ENCODE results near the gene NMUR1.

The NMUR1 gene

DNA sequence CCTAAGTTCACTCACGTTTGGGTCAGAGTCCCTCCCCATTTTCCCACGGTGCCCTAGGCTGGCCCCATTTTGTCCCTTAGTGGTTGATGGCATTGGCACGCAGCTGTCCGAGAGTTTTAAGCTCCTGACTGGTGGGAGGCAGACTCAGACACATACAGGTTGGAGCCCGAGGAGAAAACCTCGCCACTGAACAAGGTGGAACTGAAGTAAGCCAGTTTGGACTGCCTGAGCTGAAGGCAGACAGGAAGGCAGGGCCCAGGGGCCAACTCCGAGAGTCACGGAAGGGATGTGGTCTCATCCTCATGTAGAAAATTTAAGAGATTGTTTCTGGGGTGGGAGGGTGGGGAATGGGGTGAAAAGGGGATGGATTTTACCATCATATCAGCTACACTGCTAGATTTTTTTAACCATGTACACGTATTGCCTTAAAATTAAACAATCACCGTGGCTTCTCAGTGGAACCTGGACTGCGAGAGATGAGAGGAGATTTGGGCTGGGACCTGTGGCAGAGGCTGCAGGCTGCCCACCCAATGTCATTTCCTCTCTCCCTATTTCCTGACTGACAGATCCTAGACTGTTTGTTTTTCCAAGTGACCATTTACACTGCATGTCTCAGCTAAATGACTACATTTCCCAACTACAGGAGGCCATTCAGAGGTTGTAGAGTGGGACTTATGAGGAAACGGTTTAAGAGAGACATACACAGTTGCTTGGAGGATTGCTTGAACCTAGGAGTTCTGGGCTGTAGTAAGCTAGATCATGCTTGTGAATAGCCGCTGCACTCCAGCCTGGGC, 19.4 kb upstream of the NMUR1 start:
- Histone ChIP-seq H3K27ac (ENCODE audit: low read length) (no peak overlapping the region), H3K79me2 (ENCODE audit: low read length) (no peaks in the 10 kb centered on the region), H3K36me3 (replicated peaks; ENCODE audit: insufficient read depth, low read length) (no peaks in the 10 kb centered on the region), H3K4me2 (ENCODE audit: low read depth, low read length) (no peak overlapping the region), H3K27me3 (replicated peaks; ENCODE audit: insufficient read depth, low read length) (peaks cover 3% of the 10 kb centered on the region; the same call in 1 of the 2 replicates), H2AFZ (ENCODE audit: low read length) (no peak overlapping the region), H4K20me1 (ENCODE audit: insufficient read depth, low read length) (no peaks in the 10 kb centered on the region), H3K9ac (ENCODE audit: low read length) (no peak overlapping the region), H3F3A (ENCODE audit: insufficient read depth, low read length) (peaks cover 4% of the 10 kb centered on the region; the same call in 1 of the 2 replicates), H3K4me3 (ENCODE audit: low read length) (no peak overlapping the region), H3K9me3 (replicated peaks; ENCODE audit: insufficient read depth, low read length) (no peaks in the 10 kb centered on the region), H3K9me2 (replicated peaks; ENCODE audit: insufficient read depth, low read length) (no peaks in the 10 kb centered on the region), H3K4me1 (ENCODE audit: low read length) (peaks cover 14% of the 10 kb centered on the region)
- no peak for DNase-seq
- no peak for TF ChIP-seq EZH2 (optimal IDR thresholded peaks at IDR 0.05; ENCODE audit: low read depth, low read length)
- TF ChIP-seq, protein P1, sequence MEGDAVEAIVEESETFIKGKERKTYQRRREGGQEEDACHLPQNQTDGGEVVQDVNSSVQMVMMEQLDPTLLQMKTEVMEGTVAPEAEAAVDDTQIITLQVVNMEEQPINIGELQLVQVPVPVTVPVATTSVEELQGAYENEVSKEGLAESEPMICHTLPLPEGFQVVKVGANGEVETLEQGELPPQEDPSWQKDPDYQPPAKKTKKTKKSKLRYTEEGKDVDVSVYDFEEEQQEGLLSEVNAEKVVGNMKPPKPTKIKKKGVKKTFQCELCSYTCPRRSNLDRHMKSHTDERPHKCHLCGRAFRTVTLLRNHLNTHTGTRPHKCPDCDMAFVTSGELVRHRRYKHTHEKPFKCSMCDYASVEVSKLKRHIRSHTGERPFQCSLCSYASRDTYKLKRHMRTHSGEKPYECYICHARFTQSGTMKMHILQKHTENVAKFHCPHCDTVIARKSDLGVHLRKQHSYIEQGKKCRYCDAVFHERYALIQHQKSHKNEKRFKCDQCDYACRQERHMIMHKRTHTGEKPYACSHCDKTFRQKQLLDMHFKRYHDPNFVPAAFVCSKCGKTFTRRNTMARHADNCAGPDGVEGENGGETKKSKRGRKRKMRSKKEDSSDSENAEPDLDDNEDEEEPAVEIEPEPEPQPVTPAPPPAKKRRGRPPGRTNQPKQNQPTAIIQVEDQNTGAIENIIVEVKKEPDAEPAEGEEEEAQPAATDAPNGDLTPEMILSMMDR (IDR thresholded peaks at IDR 0.05; ENCODE audit: low read length), result no peak
- TF ChIP-seq EZH2phosphoT487 (IDR thresholded peaks at IDR 0.05; ENCODE audit: low read length), result no peak

GRCh38 chr2:231548752-231549151, 18.5 kb upstream of the NMUR1 start:
- Histone ChIP-seq H2AFZ (ENCODE audit: low read length) (no peak overlapping the region), H3K9ac (ENCODE audit: low read length) (no peak overlapping the region), H3K4me3 (ENCODE audit: low read length) (no peak overlapping the region), H3K9me2 (replicated peaks; ENCODE audit: insufficient read depth, low read length) (no peaks in the 10 kb centered on the region), H4K20me1 (ENCODE audit: insufficient read depth, low read length) (no peaks in the 10 kb centered on the region), H3K36me3 (replicated peaks; ENCODE audit: insufficient read depth, low read length) (no peaks in the 10 kb centered on the region), H3K4me1 (ENCODE audit: low read length) (peaks cover 14% of the 10 kb centered on the region), H3K79me2 (ENCODE audit: low read length) (no peaks in the 10 kb centered on the region), H3F3A (ENCODE audit: insufficient read depth, low read length) (peaks cover 4% of the 10 kb centered on the region; the same call in 1 of the 2 replicates), H3K4me2 (ENCODE audit: low read depth, low read length) (no peak overlapping the region), H3K27ac (ENCODE audit: low read length) (no peak overlapping the region), H3K27me3 (replicated peaks; ENCODE audit: insufficient read depth, low read length) (peaks cover 3% of the 10 kb centered on the region; the same call in 1 of the 2 replicates), H3K9me3 (replicated peaks; ENCODE audit: insufficient read depth, low read length) (no peaks in the 10 kb centered on the region)
- TF ChIP-seq, protein P1 (IDR thresholded peaks at IDR 0.05; ENCODE audit: low read length), result no peak
- TF ChIP-seq EZH2 (optimal IDR thresholded peaks at IDR 0.05; ENCODE audit: low read depth, low read length) (no peak), EZH2phosphoT487 (IDR thresholded peaks at IDR 0.05; ENCODE audit: low read length) (no peak)
- DNase-seq, result no peak

GRCh38 chr2:231547315-231548110, 17.3 kb upstream of the NMUR1 start:
- Histone ChIP-seq H3K36me3 (replicated peaks; ENCODE audit: insufficient read depth, low read length) (no peaks in the 10 kb centered on the region), H3K9me3 (replicated peaks; ENCODE audit: insufficient read depth, low read length) (no peaks in the 10 kb centered on the region), H3K79me2 (ENCODE audit: low read length) (no peaks in the 10 kb centered on the region), H3K27ac (ENCODE audit: low read length) (no peak overlapping the region), H3K9me2 (replicated peaks; ENCODE audit: insufficient read depth, low read length) (no peaks in the 10 kb centered on the region), H3K4me1 (ENCODE audit: low read length) (peaks cover 14% of the 10 kb centered on the region), H3F3A (ENCODE audit: insufficient read depth, low read length) (peaks cover 4% of the 10 kb centered on the region; the same call in 1 of the 2 replicates), H4K20me1 (ENCODE audit: insufficient read depth, low read length) (no peaks in the 10 kb centered on the region), H3K4me3 (ENCODE audit: low read length) (no peak overlapping the region), H2AFZ (ENCODE audit: low read length) (no peak overlapping the region), H3K9ac (ENCODE audit: low read length) (no peak overlapping the region), H3K27me3 (replicated peaks; ENCODE audit: insufficient read depth, low read length) (0 out of 2 replicates have a peak, but pooled peaks cover 3% of the 10 kb centered on the region), H3K4me2 (ENCODE audit: low read depth, low read length) (no peak overlapping the region)
- TF ChIP-seq EZH2 (optimal IDR thresholded peaks at IDR 0.05; ENCODE audit: low read depth, low read length), result no peak
- no peak for TF ChIP-seq EZH2phosphoT487 (IDR thresholded peaks at IDR 0.05; ENCODE audit: low read length)
- TF ChIP-seq, protein P1 (IDR thresholded peaks at IDR 0.05; ENCODE audit: low read length), result no peak
- DNase-seq, result no peak
